Measurements from ENCODE around the gene RREB1.
"Not testable (repeated sequence)": the region's sequence is repeated elsewhere in the genome, so short reads cannot be mapped to it uniquely, and the experiment has no call there.

Gene RREB1

DNA sequence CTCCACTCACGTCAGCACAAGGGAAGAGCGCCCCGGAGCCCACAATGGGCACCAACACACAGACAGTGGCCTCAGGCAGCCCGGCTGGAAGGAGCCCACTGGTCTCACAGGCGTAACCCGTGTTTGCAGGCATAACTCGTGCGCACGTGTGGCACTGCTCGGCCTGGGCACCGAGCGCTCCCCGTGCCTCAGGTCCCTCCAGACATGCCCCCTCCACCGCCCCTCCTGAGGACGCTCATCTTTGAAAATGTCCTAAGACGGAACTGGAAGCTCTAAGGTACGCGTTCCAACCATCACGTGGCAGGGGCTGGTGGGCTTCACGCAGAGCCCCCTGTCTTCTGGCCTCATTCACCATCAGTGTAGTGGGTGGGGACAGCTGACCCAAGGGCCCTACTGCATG, 160.6 kb downstream of the RREB1 start:
- no peak for DNase-seq

DNA sequence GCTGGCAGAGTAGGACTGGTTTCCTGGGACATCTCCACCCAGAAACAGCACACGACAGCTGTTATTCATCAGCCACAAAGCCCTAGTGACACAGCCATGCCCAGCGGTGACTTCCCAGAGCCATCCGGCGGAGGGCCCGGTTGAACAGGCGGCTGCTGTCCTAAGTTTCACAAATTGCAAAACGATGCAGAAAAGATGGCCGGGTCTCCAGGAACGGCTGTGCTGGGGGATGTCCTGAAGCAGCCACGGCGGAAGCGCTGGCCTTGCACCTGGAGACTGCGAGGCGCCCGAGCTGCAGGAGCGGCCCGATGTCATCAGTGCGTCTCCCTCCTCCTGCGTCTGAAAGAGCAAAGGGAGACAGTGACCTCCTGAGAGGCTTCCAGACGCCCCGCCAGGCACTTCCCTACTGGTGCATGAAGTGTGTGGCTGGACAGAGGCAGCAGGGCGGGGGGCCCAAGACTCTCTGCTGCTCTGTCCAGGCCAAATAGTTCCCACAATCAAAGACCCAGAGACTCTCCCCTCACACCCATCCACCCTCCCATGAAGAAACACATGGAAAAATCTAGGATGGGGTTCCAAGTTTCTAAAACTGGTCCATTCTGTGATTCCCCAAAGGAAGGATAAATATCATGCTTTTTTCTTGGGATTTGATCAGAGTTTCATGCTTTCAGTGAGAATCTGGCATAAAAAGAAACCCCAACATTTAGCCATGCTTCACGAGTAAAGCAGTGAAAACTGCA, 161.2 kb downstream of the RREB1 start:
- DNase-seq = no peak

DNA sequence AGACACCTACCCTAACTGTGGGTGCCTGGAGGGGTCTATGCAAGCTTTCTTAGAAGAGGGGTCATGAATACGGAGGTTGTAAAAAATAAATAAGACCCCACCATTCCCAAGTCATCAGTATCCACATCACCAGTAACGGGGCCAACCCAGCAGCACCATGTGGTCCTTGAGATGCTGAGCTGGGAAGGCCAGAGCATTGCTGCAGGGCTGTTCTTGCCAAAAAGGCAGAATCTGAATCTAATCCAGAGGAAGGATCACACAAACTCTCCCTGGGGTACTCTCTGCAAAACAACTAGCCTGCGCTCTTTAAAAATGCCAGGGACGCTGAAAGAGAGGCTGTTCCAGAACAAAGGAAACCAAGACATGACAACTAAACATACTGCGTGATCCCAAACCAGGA, 162.1 kb downstream of the RREB1 start:
- DNase-seq = no peak

DNA sequence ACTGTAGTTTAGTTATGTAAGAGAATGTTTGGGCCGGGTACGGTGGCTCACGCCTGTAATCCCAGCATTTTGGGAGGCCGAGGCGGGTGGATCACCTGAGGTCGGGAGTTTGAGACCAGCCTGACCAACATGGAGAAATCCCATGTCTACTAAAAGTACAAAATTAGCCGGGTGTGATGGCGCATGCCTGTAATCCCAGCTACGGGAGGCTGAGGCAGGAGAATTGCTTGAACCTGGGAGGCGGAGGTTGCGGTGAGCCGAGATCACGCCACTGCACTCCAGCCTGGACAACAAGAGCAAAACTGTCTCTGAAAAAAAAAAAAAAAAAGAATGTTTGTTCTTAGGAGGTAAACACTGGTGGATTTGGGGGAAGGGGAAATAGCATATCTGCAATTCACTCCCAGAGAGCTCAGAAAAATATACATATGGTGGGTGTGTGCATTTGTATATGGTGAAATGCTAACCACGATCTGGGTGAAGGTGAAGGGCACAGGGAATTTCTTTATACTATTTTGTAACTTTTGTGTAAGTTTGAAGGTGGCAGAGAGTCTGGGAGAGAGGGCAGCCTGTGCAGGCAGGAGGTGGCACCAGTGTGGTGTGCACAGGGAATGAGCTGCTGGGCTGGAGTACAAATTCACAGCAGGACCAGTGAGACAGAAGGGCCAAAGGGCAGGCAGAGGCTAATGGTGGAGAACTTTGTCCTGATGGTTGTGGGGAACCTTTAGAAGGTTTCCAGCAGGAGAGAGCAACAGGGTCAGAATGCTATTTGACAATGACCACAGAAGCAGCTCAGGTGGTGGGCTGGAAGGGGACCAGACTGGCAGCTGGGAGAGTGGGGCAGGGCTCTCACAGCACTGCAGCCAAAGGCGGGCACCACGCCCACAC, 162.8 kb downstream of the RREB1 start:
- DNase-seq = no peak

DNA sequence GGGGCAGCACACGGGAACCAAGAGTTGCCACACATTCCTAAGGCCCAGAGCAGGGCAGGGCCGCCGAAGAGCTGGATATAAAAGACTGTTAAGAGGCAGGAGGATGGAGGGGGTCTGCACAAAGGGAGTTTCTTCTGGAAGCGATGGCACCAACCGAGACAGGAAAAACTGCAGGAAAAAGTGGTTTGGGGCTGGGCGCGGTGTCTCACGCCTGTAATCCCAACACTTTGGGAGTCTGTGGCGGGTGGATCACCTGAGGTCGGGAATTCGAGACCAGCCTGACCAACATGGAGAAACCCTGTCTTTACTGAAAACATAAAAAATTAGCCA, 163.4 kb downstream of the RREB1 start:
- DNase-seq = no peak

DNA sequence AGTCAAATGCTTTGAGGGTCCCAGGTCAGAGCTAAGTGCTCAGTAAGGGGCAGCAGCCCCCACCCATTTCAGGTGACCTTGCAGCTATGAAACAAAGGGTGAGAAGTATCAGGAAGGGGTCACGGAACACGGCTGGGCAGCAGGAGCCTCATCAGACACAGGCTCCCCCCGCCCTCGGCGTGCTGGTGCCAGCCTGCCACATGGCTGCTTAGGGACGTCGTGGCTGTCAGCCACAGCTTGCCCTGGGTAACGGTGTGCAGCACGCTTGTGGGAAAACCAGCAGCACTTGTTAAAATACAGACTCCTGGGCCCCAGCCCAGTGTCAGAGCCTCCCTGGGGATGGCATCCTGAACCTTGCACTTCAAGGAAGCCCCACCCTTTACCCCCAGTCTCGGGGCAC, 165.9 kb downstream of the RREB1 start:
- DNase-seq = no peak

DNA sequence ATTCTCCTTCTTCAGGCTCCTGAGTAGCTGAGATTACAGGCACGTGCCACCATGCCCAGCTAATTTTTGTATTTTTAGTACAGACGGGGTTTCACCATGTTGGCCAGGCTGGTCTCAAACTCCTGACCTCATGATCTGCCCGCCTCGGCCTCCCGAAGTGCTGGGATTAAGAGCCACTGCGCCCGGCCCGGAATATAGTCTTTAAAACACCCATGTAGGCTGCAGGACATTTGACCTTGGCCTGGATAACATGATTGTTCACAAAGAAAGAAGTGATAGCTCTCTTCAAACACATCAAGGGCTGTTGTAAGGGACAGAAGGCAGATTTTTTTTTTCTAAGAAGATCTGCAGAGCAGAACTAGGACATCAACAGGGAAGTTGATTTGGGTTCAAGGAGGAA, 166.8 kb downstream of the RREB1 start:
- not testable (repeated sequence) for DNase-seq

DNA sequence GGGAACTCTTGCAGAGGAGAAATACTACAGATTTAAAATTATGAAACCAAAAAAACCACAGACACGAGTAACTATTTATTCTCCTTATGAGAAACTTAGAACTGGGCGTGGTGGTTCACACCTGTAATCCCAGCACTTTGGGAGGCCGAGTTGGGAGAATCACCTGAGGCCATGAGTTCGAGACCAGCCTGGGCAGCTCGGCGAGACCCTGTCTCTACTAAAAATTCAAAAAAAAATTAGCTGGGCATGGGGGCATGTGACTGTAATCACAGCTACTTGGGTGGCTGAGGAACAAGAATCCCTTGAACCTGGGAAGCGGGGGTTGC, 168.4 kb downstream of the RREB1 start:
- DNase-seq = no peak

DNA sequence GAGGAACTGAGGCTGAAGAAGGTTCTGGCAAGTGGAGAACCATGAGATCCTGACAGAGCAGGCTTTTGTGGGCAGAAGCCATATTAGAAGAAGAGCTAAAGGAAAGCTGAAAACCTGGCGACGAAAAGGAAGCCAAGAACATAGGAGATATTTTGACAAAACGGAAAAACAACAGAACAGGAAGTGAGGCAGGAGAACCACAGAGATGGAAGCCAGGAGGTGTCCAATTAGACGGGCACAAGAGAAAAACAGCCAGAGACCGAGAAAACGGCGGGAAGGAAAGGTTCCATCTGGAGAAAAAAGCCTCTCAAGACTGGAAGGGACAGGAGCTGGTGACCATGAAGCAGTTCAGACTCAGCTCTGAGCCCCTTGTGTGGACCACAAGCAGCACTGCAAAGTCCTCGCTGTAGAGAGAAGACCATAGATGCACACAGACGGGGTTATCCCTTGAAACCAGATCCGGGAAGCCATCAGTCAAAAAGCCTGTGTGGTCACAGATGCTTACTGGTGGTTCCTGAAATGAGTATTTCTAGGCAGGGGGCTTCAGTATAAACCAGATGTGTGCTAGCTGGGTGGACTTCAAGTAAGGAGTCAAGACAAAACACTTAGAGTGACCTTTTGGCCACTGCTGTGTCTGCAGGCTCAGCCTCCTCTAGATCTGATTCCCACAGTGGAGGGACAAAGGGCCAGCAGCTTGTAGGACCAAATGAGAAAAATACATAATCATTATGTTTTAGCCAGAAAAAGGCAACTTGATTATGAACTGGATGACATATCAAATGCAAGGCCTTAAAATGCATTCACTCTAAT, 174.5 kb downstream of the RREB1 start:
- no peak for DNase-seq

DNA sequence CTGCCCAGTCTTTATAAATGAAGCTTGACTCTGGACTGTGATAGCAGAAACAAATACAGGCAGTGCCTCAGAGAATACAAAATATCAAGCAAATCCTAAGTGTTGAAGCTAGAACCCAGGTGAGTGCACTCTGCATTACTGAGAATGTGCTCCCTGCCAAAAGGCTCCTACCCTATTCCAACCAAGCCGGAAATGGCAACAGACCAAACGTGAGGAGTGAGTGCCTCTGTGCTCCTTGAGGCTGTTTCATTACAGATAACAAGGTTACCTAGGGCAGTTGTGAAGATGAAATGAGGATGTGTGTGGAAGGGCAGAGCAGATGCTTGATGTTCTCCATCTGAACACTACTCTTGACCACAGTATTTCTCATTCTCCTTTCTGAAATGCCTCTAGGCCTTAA, 175.9 kb downstream of the RREB1 start:
- DNase-seq = no peak

DNA sequence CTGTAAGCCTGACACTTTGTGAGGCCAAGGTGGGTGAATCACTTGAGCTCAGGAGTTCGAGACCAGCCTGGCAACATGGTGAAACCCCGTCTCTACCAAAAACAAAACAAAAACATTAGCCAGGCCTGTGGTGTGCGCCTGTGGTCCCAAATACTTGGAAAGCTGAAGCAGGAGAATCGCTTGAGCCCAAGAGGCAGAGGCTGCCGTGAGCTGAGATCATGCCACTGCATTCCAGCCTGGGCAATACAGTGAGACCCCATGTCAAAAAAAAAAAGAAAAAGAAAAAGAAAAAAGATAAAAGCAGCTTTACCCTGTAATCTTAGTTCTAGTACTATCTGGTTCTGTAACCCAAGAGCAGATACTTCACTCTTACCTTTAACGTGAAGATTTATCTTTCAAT, 177.7 kb downstream of the RREB1 start:
- no peak for DNase-seq

DNA sequence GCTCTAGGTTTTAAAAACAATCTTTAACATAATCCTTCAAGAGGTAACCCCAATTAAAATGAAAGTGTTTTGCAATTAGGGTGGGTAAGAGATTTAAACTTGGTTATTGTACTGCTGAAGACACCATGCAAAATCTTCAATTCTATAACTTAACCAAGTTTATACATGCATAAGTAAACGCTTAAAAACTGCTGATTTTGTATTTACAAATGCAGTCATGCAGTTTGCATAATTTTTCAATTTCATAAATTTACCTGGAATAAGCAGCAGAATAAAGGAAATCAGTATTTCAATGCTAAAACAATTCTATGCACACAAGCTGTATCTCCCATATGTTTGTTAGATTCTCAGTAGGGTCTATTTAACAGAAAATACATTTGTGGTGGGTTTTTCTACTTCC, 182.3 kb downstream of the RREB1 start:
- no peak for DNase-seq

DNA sequence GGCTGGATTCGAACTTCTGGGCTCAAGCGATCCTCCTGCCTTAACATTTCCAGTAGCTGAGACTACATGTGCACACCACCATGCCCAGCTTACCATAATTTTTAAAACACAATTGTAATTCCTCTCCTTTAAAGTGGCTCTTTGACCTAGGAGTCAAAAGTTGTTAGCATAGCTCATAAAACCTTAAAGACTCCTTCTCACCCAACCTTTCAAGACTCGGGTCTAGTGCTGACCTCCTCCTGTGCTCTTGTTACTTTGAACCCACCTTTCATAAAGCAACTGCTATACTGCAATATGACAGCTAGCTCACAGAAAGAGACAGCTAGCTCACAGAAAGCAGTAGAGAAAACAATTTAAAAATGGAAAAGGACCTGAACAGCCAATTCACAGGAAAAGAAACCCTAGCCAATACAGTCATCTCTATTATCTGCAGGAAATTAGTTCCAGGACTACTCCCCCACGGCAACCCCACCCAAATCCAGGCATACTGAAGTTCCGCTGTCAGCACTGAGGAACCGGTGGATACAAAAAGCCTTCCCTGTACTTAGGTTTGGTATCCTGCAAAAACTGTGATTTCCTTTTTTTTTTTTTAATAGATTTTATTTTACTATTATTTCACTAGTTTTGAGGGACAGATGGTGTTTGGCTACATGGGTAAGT, 185.0 kb downstream of the RREB1 start:
- DNase-seq = no peak

DNA sequence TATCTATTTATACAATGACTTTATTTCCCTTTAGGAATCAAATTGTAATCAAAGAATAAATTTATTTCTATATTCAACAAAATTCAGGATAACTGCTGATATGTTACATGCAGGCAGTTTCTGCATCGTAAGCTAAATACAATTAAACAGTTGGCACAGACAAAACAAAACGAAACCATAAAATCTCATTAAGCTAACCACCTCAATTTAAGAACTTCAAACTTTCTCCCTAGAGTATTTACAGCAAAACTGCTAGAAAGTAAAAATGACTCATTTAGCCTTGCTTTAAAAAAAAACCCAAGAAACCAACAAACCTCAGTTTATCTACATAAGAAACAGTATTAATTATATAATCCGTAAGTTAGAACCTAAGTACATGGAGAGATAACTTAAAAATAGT, 188.2 kb downstream of the RREB1 start:
- DNase-seq = no peak

DNA sequence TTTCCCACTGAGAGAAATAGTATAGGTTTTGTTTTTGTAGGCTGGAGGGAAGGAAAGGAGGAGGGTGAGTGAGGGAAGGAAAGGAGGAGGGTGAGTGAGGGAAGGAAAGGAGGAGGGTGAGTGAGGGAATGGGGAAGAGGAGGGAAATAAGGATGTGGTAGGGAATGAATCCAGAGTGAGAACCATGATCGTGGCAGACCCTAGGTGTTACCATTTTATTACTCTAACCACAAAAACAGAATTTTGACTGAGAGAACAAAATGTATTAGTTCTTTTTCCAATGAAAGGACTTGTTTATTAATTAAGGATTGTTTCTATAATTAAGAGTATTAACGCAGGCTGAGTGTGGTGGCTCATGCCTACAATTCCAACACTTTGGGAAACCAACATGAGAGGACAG, 188.8 kb downstream of the RREB1 start:
- DNase-seq = no peak

DNA sequence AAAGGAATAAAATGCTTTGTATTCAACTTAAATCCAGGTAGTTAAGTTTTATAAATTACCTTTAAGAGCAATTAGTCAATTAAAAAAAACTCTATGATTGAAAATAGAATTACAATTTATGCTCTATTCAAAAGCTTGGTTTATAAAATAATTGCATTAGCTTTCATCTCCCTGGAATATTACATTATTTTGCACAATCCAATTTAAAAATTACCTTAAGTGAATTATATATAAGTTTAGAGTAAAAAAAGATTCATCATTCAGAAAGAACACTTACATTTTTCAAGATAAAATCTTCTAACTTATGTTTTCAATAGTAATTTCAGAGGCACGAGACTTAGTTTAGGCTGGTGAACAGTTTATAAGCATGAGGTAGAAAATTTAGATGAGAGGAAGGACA, 190.4 kb downstream of the RREB1 start:
- DNase-seq = no peak

DNA sequence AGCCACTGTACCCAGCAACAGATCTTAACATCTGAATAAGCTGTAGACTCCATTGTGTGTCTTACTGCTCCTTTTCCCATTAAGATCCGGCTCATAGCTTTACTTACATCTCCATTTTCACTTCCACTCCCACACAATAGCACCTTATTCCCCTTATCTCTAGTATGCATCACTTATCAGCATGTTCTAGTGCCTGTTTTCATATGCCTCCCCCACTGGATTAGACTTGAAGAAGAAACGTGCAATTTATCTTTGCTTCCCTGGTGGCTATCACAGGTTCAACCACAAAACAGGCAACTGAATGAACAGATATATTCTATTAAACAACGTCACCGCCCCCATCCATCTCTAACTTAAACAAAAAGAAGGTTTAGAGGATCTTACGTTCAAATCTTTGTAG, 193.2 kb downstream of the RREB1 start:
- DNase-seq = no peak
